ENCODE measurements around the gene LPCAT3. TPM values are rescaled to one million over a fixed set of nuclear protein-coding genes. Genes with fewer than 3 reads are reported as not detected.
A peak's percentile ranks its signal among the peaks of the same experiment; 100 is the strongest.
"Not testable (repeated sequence)": the region's sequence is repeated elsewhere in the genome, so short reads cannot be mapped to it uniquely, and the experiment has no call there.

Gene LPCAT3
- total RNA-seq, 1 experiment from 2014 or later, result 19.2 TPM

DNA sequence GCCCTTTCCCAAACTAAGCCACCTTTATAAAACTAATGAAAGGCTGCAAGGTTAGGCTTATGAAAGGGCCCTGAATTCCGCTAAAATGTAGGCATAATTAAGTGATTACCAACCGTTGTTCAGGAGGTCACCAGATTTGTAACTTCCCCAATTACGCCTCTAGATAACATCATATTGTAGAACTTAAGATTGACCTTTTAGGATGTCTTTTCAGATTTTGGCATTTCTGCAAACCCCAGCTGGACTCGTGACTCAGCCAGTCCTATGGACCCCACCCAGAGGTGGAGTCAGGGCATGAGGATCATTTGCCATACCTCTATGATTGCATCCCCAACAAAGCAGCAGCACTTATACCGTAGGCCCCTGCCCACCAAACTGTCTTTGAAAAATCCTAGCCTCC is 3.7 kb upstream of the LPCAT3 start:
- Histone ChIP-seq H3K27me3 (replicated peaks) (no peaks in the 10 kb centered on the region), H3K4me3 (no peak overlapping the region), H3K36me3 (peaks cover 5% of the 10 kb centered on the region; the same call in 1 of the 2 replicates), H3K9me3 (replicated peaks) (no peaks in the 10 kb centered on the region), H3K4me1 (replicated peaks) (peaks cover 12% of the 10 kb centered on the region; the same call in 1 of the 2 replicates), H3K27ac (no peak overlapping the region)
- DNase-seq (ENCODE audit: low read depth in 1 of 2, low spot score in 2 of 2), result no peak

DNA sequence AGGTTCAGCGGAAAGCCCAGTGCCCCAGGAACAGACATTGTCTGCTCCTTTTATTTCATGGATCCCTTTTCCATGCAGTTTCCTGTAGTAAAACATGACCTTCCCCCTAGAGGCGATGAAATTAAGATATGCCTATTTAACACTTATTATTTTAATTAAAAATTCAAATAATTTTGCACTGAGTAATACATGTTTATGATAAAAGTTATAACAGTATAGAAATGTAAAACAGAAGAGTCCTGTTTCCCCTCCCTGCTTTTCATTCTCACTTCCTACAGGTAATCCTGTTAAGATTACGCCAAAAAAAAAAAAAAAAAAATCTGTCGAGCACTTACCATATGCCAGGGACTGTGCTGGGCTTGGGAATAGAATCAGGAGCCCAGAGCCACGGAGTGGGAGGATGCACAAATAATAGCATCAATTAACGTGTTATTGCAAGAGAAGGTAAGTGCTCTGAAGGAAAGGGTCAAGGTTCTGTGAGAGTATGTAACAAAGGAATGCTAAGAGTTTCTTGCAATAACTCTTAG is 830 bp upstream of the LPCAT3 start:
- Histone ChIP-seq H3K4me3 (peak overlapping the region; percentile 83), H3K27ac (no peak overlapping the region), H3K27me3 (replicated peaks) (no peaks in the 10 kb centered on the region), H3K36me3 (peaks cover 5% of the 10 kb centered on the region; the same call in 1 of the 2 replicates), H3K4me1 (replicated peaks) (peaks cover 23% of the 10 kb centered on the region), H3K9me3 (replicated peaks) (no peaks in the 10 kb centered on the region)
- DNase-seq (ENCODE audit: low read depth in 1 of 2, low spot score in 2 of 2), result no peak

DNA sequence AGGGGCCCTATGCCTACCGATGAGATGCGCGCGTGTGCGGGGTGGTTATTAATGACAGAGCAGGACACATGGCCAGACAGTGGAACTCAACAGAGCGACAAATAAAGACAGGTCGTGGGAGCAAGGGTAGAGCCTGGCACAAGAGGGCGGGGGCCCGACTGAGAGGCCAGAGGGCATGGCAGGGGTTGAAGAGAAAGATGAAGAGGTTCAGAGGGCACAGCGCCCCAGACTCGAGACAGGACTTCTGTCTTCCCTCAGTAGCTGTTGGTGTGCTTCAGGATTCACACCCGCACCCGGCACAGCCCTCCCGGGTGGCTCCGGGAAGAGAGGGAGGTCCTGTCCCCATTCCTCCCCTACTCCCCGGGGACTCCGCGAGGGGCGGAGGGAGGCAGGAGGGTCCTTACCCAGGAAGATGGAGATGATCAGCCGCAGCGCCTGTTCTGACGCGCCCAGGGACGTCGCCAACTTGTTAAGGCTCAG is 366 bp downstream of the LPCAT3 start:
- H3K27ac ChIP-seq, result peak overlapping the region; percentile 35
- H3K27me3 ChIP-seq (replicated peaks), result no peaks in the 10 kb centered on the region

DNA sequence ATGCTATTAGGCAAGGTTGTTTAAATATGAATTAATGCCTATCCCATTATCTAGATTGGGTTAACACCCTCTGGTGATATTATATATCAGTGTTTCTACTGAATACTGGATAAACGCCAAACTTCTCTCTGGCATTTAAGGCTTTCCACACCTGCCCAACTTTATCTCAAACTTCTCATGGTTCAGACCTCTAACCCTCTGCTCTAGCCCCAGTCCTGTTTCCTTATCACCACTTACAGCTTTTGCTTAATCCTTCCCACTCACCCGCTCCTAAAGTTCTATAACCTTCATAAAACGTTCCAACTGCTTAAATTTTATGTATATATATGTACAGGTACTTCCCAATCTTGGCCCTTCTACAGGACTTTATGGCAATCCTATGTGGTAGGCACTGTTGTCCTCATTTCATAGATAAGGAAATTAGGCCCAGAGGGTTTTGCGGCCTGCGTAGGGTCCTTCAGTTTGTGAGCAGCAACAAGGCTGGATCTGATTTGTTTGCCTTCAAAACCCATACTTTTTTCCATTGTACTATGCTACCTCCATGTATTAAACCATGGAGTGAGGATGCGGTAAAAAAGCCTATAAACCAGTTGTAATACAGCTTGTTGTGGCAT is 1.2 kb downstream of the LPCAT3 start:
- Histone ChIP-seq H3K27ac (no peak overlapping the region), H3K27me3 (replicated peaks) (no peaks in the 10 kb centered on the region), H3K9me3 (replicated peaks) (no peaks in the 10 kb centered on the region), H3K36me3 (peaks cover 14% of the 10 kb centered on the region; the same call in 1 of the 2 replicates), H3K4me3 (peak overlapping the region; percentile 83), H3K4me1 (replicated peaks) (peaks cover 23% of the 10 kb centered on the region)
- no peak for DNase-seq (ENCODE audit: low read depth in 1 of 2, low spot score in 2 of 2)

More for the DNA sequence above, 366 bp downstream of the LPCAT3 start:
- H3K36me3 ChIP-seq, result peaks cover 7% of the 10 kb centered on the region; the same call in 1 of the 2 replicates
- no peaks in the 10 kb centered on the region for H3K9me3 ChIP-seq (replicated peaks)
- peak in 1 of 2 experiments; percentile 64 for DNase-seq (ENCODE audit: low read depth in 1 of 2, low spot score in 2 of 2)
- H3K4me3 ChIP-seq, result peak overlapping the region; percentile 83
- peaks cover 23% of the 10 kb centered on the region for H3K4me1 ChIP-seq (replicated peaks)

DNA sequence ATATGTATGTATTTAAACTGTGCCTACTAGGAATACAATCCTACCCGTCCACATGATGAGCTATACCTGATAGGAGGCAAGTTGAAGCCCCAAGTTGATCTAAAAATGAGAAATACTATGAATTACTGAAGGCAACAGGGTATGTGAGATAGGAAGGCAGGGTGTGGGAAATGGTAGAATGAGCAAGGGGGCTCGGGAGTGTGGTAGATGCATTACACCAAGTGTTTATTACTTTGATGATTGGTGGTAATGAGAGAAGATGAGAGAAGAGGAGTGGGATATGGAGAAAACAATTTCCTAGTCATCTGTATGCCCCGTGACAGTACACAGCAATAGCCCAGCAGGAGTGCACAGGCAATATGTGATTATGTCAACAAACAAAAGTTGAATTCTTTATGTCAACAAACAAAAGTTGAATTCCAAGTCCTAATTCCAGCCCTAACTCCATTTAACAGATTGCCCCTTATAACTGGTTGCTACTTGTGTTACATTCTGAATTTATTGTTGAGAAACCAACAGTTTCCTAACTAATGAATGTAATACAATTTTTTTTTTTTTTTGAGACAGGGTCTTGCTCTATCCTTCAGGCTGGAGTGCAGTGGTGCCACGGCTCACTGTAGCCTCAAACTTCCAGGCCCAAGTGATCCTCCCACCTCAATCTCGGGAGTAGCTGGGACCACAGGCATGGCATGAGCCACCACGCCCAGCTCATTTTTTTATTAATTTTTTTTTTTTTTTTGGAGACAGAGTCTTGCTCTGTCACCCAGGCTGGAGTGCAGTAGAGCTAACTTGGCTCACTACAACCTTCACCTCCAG is 2.5 kb downstream of the LPCAT3 start:
- Histone ChIP-seq H3K27ac (no peak overlapping the region), H3K27me3 (replicated peaks) (no peaks in the 10 kb centered on the region), H3K36me3 (peaks cover 18% of the 10 kb centered on the region; the same call in 1 of the 2 replicates), H3K9me3 (replicated peaks) (no peaks in the 10 kb centered on the region), H3K4me1 (replicated peaks) (peaks cover 23% of the 10 kb centered on the region), H3K4me3 (no peak overlapping the region)
- peak in 1 of 2 experiments; percentile 40 for DNase-seq (ENCODE audit: low read depth in 1 of 2, low spot score in 2 of 2)

DNA sequence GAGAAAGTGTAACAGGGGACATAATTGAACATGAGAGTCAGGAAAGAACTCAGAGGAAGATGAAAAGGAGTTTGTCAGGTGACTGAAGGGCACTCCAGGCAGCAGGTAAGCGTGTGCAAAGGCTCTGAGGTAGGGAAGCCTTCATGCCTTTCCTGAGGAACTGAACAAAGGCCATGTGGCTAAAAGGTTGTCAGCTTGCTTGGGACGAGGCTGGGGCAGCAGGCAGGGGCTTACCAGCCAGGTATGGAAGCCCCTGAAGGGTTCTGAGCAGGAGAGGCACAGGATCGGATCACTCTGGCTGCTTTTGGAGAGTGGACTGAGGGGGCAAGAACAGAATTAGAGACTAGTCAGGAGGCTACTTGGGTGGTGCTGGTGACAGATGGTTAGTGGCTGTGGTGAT is 5.2 kb downstream of the LPCAT3 start:
- Histone ChIP-seq H3K4me1 (replicated peaks) (peaks cover 20% of the 10 kb centered on the region), H3K9me3 (replicated peaks) (no peaks in the 10 kb centered on the region), H3K36me3 (peaks cover 19% of the 10 kb centered on the region), H3K27me3 (replicated peaks) (no peaks in the 10 kb centered on the region), H3K27ac (no peak overlapping the region), H3K4me3 (no peak overlapping the region)
- DNase-seq (ENCODE audit: low read depth in 1 of 2, low spot score in 2 of 2), result no peak

DNA sequence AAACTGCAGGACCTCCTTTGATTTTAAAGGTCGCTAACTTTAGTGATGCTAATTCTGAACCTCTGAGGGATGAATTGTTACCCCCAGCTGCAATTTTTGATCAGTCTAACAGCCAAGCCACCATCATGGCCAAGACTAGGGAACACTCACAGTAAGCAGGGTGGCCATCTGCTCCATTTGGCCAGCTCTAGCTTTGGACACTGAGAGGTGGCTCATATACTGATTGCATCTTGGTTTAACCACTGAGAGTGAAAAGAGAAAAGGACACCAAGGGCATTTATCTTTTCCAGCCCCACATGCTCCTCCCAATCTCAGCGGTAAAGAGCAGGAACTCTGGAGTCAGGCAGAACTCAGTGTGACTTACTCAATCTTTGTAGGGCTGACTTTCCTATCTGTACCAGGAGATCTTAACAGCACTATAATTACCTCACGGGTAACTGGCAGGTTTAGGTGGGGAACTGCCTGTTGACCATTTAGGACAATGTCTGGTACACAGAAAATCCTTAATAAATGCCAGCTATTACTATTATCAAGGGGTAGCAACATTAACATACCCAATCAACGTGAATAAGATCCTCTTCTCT is 6.2 kb downstream of the LPCAT3 start:
- Histone ChIP-seq H3K36me3 (peaks cover 22% of the 10 kb centered on the region), H3K27ac (no peak overlapping the region), H3K27me3 (replicated peaks) (no peaks in the 10 kb centered on the region), H3K9me3 (replicated peaks) (no peaks in the 10 kb centered on the region), H3K4me3 (no peak overlapping the region), H3K4me1 (replicated peaks) (peaks cover 13% of the 10 kb centered on the region)
- DNase-seq (ENCODE audit: low read depth in 1 of 2, low spot score in 2 of 2), result no peak

DNA sequence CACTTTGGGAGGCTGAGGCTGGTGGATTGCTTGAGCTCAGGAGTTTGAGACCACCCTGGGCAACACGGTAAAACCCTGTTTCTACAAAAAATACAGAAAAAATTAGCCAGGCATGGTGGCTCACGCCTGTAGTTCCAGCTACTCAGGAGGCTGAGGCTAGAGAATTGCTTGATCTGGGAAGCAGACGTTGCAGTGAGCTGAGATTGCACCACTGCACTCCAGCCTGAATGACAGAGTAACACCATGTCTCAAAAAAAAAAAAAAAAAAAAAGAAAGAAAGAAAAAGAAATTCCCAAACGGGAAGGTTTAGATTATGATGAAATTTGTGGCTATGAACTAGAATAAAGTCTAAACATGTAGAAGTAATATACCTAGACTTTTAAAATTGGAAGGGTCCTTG is 6.9 kb downstream of the LPCAT3 start:
- not testable (repeated sequence) for H3K27ac ChIP-seq; H3K9me3 ChIP-seq (replicated peaks); H3K27me3 ChIP-seq (replicated peaks); DNase-seq (ENCODE audit: low read depth in 1 of 2, low spot score in 2 of 2); H3K4me3 ChIP-seq
- peaks cover 25% of the 10 kb centered on the region for H3K36me3 ChIP-seq
- peaks cover 11% of the 10 kb centered on the region for H3K4me1 ChIP-seq (replicated peaks)

DNA sequence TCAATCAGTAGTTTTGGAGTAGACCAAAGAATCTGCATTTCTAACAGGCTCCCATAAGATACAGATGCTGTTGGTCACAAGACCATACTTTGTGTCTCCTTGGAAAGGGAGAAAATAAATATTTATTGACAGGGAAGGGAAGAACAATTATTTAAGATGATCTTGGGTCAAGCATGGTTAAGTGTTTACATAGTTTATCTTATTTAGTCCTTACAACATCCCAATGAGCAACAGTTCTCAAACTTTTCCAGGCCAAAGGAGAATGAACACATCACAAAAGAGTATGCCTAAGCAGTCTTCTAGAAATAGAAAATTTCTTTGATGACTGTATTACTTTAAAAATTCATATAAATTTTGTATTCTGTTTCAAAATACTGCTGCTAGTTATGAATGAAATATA is 8.8 kb downstream of the LPCAT3 start:
- no peak overlapping the region for H3K27ac ChIP-seq
- H3K27me3 ChIP-seq (replicated peaks), result no peaks in the 10 kb centered on the region
- H3K4me3 ChIP-seq, result no peak overlapping the region
- H3K4me1 ChIP-seq (replicated peaks), result no peaks in the 10 kb centered on the region
- no peak for DNase-seq (ENCODE audit: low read depth in 1 of 2, low spot score in 2 of 2)
- H3K9me3 ChIP-seq (replicated peaks), result no peaks in the 10 kb centered on the region
- H3K36me3 ChIP-seq, result peaks cover 37% of the 10 kb centered on the region

DNA sequence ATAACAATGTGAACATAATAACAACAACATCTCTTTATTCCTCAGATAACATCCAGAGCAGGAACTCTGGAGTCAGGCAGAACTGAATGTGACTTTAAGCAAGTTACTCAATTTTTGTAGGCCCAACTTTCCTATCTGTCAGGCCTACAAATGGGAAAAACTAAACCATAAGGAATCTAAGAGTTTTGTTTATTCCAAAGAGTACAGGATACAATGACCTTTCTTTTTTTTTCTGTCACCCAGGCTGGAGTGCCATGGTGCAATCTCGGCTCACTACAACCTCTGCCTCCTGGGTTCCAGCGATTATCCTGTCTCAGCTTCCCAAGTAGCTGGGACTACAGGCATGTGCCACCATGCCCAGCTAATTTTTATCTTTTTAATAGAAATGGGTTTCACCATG is 9.4 kb downstream of the LPCAT3 start:
- DNase-seq (ENCODE audit: low read depth in 1 of 2, low spot score in 2 of 2), result no peak
- Histone ChIP-seq H3K27ac (no peak overlapping the region), H3K36me3 (peaks cover 37% of the 10 kb centered on the region), H3K27me3 (replicated peaks) (no peaks in the 10 kb centered on the region), H3K4me3 (no peak overlapping the region), H3K9me3 (replicated peaks) (no peaks in the 10 kb centered on the region), H3K4me1 (replicated peaks) (no peaks in the 10 kb centered on the region)

DNA sequence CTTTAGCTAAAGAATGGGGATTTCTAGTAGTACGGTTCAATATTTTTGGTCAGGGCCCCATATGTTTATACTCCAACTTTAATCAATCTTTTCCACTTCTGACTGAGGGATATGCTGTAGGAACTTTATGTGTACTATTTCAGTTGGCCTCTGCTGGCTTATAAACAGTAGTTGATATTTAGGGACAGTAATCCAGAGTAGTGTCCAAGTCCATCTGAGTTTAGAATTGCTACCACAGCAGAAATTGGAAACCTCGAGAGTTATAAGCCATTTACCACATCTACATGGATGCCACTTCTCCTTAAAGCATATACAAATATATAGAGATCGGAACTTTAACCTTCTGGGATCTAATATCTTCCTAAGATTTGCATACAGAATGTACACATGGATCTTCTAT is 11.6 kb downstream of the LPCAT3 start:
- H3K4me3 ChIP-seq, result no peak overlapping the region
- no peaks in the 10 kb centered on the region for H3K27me3 ChIP-seq (replicated peaks)
- H3K27ac ChIP-seq, result no peak overlapping the region
- H3K4me1 ChIP-seq (replicated peaks), result no peaks in the 10 kb centered on the region
- peaks cover 28% of the 10 kb centered on the region for H3K36me3 ChIP-seq
- no peak for DNase-seq (ENCODE audit: low read depth in 1 of 2, low spot score in 2 of 2)
- H3K9me3 ChIP-seq (replicated peaks), result no peaks in the 10 kb centered on the region

DNA sequence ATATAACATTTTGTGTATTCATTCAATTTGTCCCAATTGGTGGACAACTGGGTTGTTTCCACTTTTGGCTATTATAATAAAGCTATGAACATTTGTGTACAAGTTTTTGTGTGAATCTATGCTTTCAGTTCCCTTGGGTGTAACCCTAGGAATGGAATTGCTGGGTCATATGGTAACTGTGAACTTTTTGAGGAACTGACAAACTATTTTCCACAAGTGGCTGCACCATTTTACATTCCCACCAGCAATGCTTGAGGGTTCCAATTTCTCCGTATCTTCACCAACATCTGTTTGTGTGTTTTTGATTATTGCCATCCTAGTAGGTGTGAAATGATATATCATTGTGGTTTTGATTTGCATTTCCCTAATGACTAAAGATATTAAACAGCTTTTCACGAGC is 13.0 kb downstream of the LPCAT3 start:
- no peaks in the 10 kb centered on the region for H3K4me1 ChIP-seq (replicated peaks)
- no peaks in the 10 kb centered on the region for H3K9me3 ChIP-seq (replicated peaks)
- no peak overlapping the region for H3K4me3 ChIP-seq

DNA sequence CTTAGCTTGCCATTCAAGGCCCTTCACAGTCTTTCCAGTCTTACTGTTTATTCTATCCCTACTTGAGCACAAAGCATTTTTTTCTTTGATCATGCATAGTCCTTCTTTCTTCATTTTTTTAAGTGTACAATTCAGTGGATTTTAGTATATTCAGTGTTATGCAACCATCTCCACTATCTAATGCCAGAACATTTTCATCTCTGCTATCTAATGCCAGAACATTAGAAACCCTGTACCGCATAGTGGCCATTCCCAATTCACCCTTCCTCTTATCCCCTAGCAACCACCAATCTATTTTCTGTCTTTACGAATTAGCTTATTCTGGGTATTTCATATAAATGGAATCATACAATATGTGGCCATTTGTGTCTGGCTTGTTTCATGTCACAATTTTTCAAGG is 13.4 kb downstream of the LPCAT3 start:
- H3K9me3 ChIP-seq (replicated peaks), result no peaks in the 10 kb centered on the region
- no peak overlapping the region for H3K27ac ChIP-seq
- no peaks in the 10 kb centered on the region for H3K4me1 ChIP-seq (replicated peaks)
- no peaks in the 10 kb centered on the region for H3K27me3 ChIP-seq (replicated peaks)
- H3K36me3 ChIP-seq, result peaks cover 23% of the 10 kb centered on the region
- no peak for DNase-seq (ENCODE audit: low read depth in 1 of 2, low spot score in 2 of 2)
- H3K4me3 ChIP-seq, result no peak overlapping the region

More for the DNA sequence above, 13.0 kb downstream of the LPCAT3 start:
- H3K36me3 ChIP-seq, result peaks cover 23% of the 10 kb centered on the region
- no peaks in the 10 kb centered on the region for H3K27me3 ChIP-seq (replicated peaks)
- no peak for DNase-seq (ENCODE audit: low read depth in 1 of 2, low spot score in 2 of 2)
- no peak overlapping the region for H3K27ac ChIP-seq

Measured in SJSA1 (cell line).